ENCODE results near the gene GNB1L.
A peak's percentile ranks its signal among the peaks of the same experiment; 100 is the strongest.

GNB1L gene

DNA sequence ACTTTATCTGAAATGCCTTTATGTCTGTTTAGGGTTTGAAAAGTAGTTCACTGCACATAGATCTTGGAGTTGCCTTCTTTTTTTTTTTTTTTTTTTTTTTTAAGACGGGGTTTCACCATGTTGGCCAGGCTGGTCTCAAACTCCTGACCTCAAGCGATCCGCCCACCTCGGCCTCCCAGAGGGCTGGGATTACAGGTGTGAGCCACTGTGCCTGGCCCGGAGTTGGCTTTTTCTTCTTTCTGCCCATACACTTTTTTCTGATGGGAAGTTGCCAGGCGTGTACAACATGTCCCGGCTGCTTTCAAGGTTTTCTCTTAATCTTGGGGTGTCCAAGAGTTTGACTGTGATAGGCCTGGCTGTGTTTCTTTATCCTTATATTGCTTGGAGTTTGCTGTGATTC, 12.9 kb upstream of the GNB1L start:
- DNase-seq, result peak in 4 of 10 donors; percentile 0 to 74 (median 20)
- intact Hi-C loops (cut with DNase I), result no loop called here

GRCh38 chr22:19866665-19867009, 12.0 kb upstream of the GNB1L start:
- no peak for DNase-seq
- intact Hi-C loops (cut with DNase I), result no loop called here

GRCh38 chr22:19865141-19865829, 10.6 kb upstream of the GNB1L start:
- intact Hi-C loops (cut with DNase I), result no loop called here
- DNase-seq, result peak in 1 of 10 donors; percentile 4

- DNase-seq, result no peak
- intact Hi-C loops (cut with DNase I), result no loop called here
Observed at GRCh38 chr22:19864538-19865106, 9.9 kb upstream of the GNB1L start.

GRCh38 chr22:19863571-19863970, 8.9 kb upstream of the GNB1L start:
- DNase-seq, result no peak
- intact Hi-C loops (cut with DNase I), result no loop called here

GRCh38 chr22:19862619-19863246, 8.1 kb upstream of the GNB1L start:
- no peak for DNase-seq
- intact Hi-C loops (cut with DNase I), result no loop called here

- no peak for DNase-seq
- intact Hi-C loops (cut with DNase I), result no loop called here
Observed at GRCh38 chr22:19859861-19860510, 5.3 kb upstream of the GNB1L start.

- intact Hi-C loops (cut with DNase I), result no loop called here
- DNase-seq, result no peak
Observed at GRCh38 chr22:19857382-19857781, 2.7 kb upstream of the GNB1L start.

DNA sequence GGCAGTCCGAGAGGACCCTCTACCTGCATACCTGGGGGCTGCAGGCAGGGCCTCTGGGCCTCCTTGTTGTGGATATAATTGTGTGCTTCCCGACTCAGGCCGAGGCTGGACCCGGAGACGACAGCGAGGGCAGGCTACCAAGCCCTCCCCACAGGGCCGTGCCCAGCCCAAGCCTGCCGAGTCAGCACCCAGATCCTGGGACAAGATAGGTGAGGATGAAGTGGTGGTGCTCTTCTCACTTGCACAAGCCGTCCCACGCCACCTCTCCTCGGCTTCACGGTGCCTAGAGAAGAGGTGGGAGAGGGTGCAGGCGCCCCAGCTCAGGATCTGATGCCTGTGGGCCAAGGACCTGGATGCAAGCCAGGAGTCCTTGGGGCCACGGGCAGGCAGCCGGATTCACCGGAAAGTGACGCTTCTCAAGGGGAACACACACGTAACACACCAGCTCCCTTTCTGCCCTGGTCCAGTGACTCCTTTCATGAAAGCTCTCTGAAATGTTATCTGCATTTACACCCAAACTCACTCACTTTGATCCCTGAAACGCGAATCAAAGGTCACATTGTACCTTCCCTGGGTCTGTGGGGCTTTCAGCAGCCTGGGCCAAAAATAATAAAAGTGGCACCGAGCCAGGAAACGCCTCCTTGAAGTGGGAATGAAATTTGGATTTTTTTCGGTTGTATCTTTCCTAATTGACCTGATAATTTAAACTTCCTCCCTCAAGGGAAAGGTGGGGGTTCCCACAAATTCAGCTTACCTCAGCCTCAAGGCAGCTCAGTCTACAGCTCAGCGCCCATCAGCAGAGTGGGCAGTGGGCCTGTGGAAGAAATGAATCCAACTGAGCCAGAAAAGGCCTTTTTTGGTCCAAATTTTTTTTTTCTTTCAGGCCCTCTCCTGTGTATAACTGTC, 1.1 kb upstream of the GNB1L start:
- DNase-seq, result peak in 4 of 10 donors; percentile 7 to 86 (median 80)
- intact Hi-C loops (cut with DNase I), result no loop called here

GRCh38 chr22:19853879-19854777, 546 bp downstream of the GNB1L start:
- peak in 2 of 10 donors; percentile 79 to 84 for DNase-seq
- intact Hi-C loops (cut with DNase I), result no loop called here

- intact Hi-C loops (cut with DNase I), result no loop called here
- no peak for DNase-seq
Observed at GRCh38 chr22:19853058-19853878, 1.4 kb downstream of the GNB1L start.

DNA sequence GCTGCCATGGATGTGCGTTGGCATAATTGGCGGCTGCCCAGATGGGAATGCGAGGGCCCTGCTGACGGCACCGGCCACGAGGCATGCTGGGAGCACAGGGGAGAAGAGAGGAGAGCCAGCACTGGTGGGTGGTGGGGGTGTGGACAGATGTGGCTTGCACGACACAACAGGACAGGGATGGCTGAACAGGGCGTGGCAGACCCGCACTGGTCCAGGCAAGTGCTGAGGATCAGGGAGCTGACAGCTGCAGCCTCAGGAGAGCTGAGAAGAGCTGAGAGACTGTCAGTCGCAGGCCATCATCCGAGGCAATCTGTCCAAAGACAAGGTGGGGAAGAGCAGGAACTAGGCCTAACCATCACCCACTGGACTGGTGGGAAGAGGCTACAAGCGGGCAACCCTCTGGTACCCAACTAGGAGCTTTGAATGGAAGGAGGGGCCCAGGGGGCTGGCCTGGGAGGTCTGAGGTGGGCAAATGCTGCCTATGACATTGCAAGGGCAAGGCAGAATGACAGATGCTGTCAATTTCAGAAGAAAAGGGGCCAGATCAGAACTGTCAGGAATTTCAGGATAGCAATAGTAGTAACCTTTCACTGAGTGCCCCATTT, 2.4 kb downstream of the GNB1L start:
- intact Hi-C loops (cut with DNase I), result no loop called here
- peak in 7 of 10 donors; percentile 54 to 95 (median 70) for DNase-seq

DNA sequence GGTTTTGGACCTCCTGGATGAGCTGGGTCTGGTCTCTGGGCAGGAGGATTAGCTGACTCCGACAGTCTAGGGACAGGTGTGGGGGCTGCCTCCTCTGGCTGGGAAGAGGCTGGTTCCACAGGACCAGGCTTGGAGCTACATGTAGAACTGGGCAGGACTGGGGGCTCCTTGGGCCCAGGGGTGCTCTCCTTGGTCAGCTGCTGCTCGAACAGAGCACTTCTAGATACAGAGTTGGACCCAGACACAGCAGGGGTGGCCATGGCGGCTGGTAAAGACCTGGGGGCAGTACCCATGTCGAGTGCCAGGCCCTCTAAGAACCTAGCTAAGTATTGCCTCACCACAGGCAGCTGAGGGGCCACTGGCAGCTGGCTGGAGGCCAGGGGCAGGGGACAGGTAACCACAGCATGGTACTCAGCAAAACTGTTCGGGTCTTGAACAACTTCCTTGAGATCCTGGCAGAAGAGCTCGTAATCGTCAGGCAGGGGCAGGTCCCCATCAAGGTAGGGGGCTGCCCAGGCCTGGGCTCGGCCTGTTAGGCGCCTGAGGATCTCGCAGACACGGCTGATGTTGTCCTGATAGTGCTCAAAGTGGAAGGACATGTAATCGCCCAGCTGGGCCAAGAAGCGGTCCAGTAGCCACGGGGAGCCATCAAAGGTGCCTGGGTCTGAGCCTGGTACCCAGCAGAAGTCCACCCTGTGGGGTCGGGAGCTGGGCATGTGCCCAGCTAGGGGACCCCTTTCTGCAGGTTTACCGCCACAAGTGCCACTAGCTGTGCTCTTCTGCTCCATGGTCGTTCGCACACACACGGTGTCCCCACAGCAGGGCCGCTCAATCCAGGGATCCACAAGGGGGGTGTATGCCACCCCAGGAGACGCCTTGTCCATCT, 3.1 kb downstream of the GNB1L start:
- no peak for DNase-seq

DNA sequence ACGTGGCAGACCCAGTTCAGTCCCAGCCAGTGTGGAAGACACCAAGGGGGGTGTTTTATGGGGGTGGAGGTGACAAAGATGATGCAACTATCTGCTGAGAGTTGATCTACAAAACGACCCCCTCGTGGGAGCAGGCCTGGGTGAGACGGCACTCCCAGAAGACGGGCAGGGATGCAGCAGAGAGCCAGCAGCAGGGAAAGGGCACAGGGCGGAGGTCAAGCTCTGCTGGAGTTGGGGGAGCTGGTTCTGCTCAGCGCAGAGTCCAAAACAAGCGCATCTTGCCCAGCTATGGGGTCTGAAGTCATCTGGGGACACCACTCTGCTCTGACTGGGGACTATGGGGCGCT, 3.9 kb downstream of the GNB1L start:
- intact Hi-C loops (cut with DNase I), result no loop called here
- no peak for DNase-seq

More for the DNA sequence above, 3.1 kb downstream of the GNB1L start:
- intact Hi-C loops (cut with DNase I), result no loop called here

DNA sequence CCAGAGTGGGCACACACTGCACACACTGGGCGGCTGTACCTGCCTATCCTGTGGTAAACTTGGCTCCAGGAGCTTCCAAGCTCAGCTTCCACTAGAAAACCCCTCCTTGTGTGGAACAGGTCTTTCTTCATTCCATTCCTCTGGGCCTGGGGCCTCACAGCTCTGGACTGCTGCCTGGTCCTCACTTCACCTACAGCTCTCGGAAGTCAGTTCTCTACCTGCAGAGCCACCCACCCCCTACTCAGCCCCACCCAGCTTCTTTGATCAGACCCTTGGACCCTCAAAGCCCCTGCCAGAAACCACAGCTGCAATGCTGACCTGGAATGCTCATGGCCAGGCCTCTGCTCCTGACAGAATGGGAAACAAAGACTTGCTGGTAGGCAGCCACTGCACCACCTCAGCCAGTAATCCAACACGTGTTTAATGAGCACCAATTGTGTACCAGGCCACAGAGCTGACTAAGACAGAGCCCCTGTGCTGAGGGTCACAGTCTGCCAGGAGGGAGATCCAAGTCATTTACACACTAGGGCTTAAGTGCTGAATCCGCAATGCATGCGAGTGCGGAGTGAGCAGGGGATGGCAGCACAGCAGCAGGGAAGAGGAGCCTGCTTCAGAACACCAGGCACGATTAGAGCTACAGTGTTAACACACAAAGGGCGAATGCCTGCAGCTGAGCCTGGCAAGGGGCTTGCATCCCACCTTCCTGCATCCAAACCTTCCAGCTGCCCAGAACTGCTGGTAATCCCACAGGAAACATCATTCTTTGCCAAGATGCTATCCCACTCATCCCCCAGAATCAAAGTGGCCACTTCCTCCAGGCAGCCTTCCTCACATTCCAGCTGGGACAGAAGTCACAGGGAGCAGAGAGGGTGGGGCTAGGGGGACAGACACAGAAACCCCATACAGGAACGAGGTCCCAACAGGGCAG, 4.6 kb downstream of the GNB1L start:
- intact Hi-C loops (cut with DNase I), result no loop called here
- peak in 1 of 10 donors; percentile 11 for DNase-seq
